Measurements from ENCODE around the gene MMP11.

Gene MMP11

GRCh38 chr22:23826510-23827350 is 54.1 kb downstream of the MMP11 start:
- no peak overlapping the region for H3K4me3 ChIP-seq (ENCODE audit: low read depth, low read length)
- in situ Hi-C loops (cut with HindIII; ENCODE audit: low sequenced_read_pairs) = no loop called here
- no peak for TF ChIP-seq CTCF (IDR thresholded peaks at IDR 0.05; ENCODE audit: low read depth, low read length, missing control alignments)
- no peak for DNase-seq (ENCODE audit: low read depth)

GRCh38 chr22:23827351-23827995 is 54.8 kb downstream of the MMP11 start:
- TF ChIP-seq CTCF (IDR thresholded peaks at IDR 0.05; ENCODE audit: low read depth, low read length, missing control alignments) = no peak
- in situ Hi-C loops (cut with HindIII; ENCODE audit: low sequenced_read_pairs) = no loop called here
- H3K4me3 ChIP-seq (ENCODE audit: low read depth, low read length) = no peak overlapping the region
- no peak for DNase-seq (ENCODE audit: low read depth)

- H3K4me3 ChIP-seq (ENCODE audit: low read depth, low read length) = no peak overlapping the region
- no peak for TF ChIP-seq CTCF (IDR thresholded peaks at IDR 0.05; ENCODE audit: low read depth, low read length, missing control alignments)
- no peak for DNase-seq (ENCODE audit: low read depth)
- in situ Hi-C loops (cut with HindIII; ENCODE audit: low sequenced_read_pairs) = no loop called here
These were observed 56.4 kb downstream of the MMP11 start for GRCh38 chr22:23828800-23829680.

- in situ Hi-C loops (cut with HindIII; ENCODE audit: low sequenced_read_pairs) = loop anchor here (10.0 kb wide), 1 partner anchor 295 kb away; no protein-coding TSS in a partner anchor
- H3K4me3 ChIP-seq (ENCODE audit: low read depth, low read length) = no peak overlapping the region
- DNase-seq (ENCODE audit: low read depth) = peak; percentile 90
- no peak for TF ChIP-seq CTCF (IDR thresholded peaks at IDR 0.05; ENCODE audit: low read depth, low read length, missing control alignments)
These were observed 57.3 kb downstream of the MMP11 start for GRCh38 chr22:23829845-23830372.

GRCh38 chr22:23831261-23831660 is 58.6 kb downstream of the MMP11 start:
- no peak for TF ChIP-seq CTCF (IDR thresholded peaks at IDR 0.05; ENCODE audit: low read depth, low read length, missing control alignments)

GRCh38 chr22:23831781-23832180 is 59.1 kb downstream of the MMP11 start:
- no peak for DNase-seq (ENCODE audit: low read depth)
- H3K4me3 ChIP-seq (ENCODE audit: low read depth, low read length) = no peak overlapping the region
- no peak for TF ChIP-seq CTCF (IDR thresholded peaks at IDR 0.05; ENCODE audit: low read depth, low read length, missing control alignments)
- in situ Hi-C loops (cut with HindIII; ENCODE audit: low sequenced_read_pairs) = loop anchor here (10.0 kb wide), 1 partner anchor 297 kb away; no protein-coding TSS in a partner anchor

More at GRCh38 chr22:23831261-23831660, 58.6 kb downstream of the MMP11 start:
- H3K4me3 ChIP-seq (ENCODE audit: low read depth, low read length) = no peak overlapping the region
- in situ Hi-C loops (cut with HindIII; ENCODE audit: low sequenced_read_pairs) = loop anchor here (10.0 kb wide), 1 partner anchor 296 kb away; no protein-coding TSS in a partner anchor
- no peak for DNase-seq (ENCODE audit: low read depth)
